Trophoblast cell (in vitro differentiated cells and primary cell): ENCODE measurements around the gene LHPP.

Source experiments
- DNase-seq, 2 donors: peaks; one replicate each; pipeline ENCODE4 v3.0.0-alpha.2; 2016
- H2AFZ ChIP-seq: 2 replicates; pipeline ENCODE4 v1.6.1; 2013; ENCODE audit warnings: low read length, moderate library complexity, mild to moderate bottlenecking; ENCODE audit not compliant: insufficient read depth, poor library complexity
- H2AK5ac ChIP-seq: 2 replicates; pipeline ENCODE4 v1.6.1; 2013; ENCODE audit warnings: mild to moderate bottlenecking, low read length
- H2BK120ac ChIP-seq: 2 replicates; pipeline ENCODE4 v1.6.1; 2013; ENCODE audit warnings: low read length, mild to moderate bottlenecking, moderate library complexity; ENCODE audit not compliant: insufficient read depth, poor library complexity
- H2BK12ac ChIP-seq: 2 replicates; pipeline ENCODE4 v1.6.1; 2013; ENCODE audit warnings: mild to moderate bottlenecking, low read length, moderate library complexity
- H2BK5ac ChIP-seq: 2 replicates; pipeline ENCODE4 v1.6.1; 2013; ENCODE audit warnings: low read length, low read depth, moderate library complexity, mild to moderate bottlenecking; ENCODE audit not compliant: poor library complexity
- H3K14ac ChIP-seq: 2 replicates; pipeline ENCODE4 v1.6.1; 2013; ENCODE audit warnings: mild to moderate bottlenecking, low read length
- H3K18ac ChIP-seq: 2 replicates; pipeline ENCODE4 v1.6.1; 2013; ENCODE audit warnings: mild to moderate bottlenecking, low read length
- H3K23ac ChIP-seq: 2 replicates; pipeline ENCODE4 v1.6.1; 2013; ENCODE audit warnings: low read length
- H3K27ac ChIP-seq: 2 replicates; pipeline ENCODE4 v1.5.1; 2013; ENCODE audit warnings: low read depth, mild to moderate bottlenecking, inconsistent platforms, low read length, moderate library complexity
- H3K27me3 ChIP-seq: 2 replicates; pipeline ENCODE4 v1.6.1; 2013; ENCODE audit warnings: inconsistent platforms, mild to moderate bottlenecking, low read length, moderate library complexity; ENCODE audit not compliant: insufficient read depth
- H3K36me3 ChIP-seq, 2 experiments: 1 replicate in 1 of 2; 2 replicates in 1 of 2; pipeline ENCODE4 v1.6.1; 2013; ENCODE audit warnings: low read length in 2 of 2, mild to moderate bottlenecking in 2 of 2, moderate library complexity in 1 of 2; ENCODE audit not compliant: insufficient read depth in 2 of 2, control insufficient read depth in 1 of 2
- H3K4ac ChIP-seq: 2 replicates; pipeline ENCODE4 v1.6.1; 2013; ENCODE audit warnings: low read depth, mild to moderate bottlenecking, low read length, moderate library complexity
- H3K4me1 ChIP-seq, 2 experiments: 1 replicate in 1 of 2; 2 replicates in 1 of 2; pipeline ENCODE4 v1.6.1; 2013; ENCODE audit warnings: low read length in 2 of 2, mild to moderate bottlenecking in 2 of 2, moderate library complexity in 1 of 2; ENCODE audit not compliant: insufficient read depth in 2 of 2, control insufficient read depth in 1 of 2
- H3K4me2 ChIP-seq: 2 replicates; pipeline ENCODE4 v1.6.1; 2013; ENCODE audit warnings: inconsistent platforms, mild to moderate bottlenecking, low read length, moderate library complexity
- H3K4me3 ChIP-seq: 2 replicates; pipeline ENCODE4 v1.5.1; 2013; ENCODE audit warnings: mild to moderate bottlenecking, low read depth, low read length, inconsistent platforms
- H3K79me1 ChIP-seq: one replicate; pipeline ENCODE4 v1.6.1; 2013; ENCODE audit warnings: low read length
- H3K79me2 ChIP-seq: 2 replicates; pipeline ENCODE4 v1.6.1; 2013; ENCODE audit warnings: low read length, mild to moderate bottlenecking; ENCODE audit not compliant: control insufficient read depth, insufficient read depth, poor library complexity
- H3K9ac ChIP-seq: 2 replicates; pipeline ENCODE4 v1.6.1; 2013; ENCODE audit warnings: mild to moderate bottlenecking, low read length
- H3K9me3 ChIP-seq: 2 replicates; pipeline ENCODE4 v1.6.1; 2013; ENCODE audit warnings: low read depth, mild to moderate bottlenecking, control low read depth, inconsistent platforms, low read length; ENCODE audit not compliant: insufficient read depth
- H4K12ac ChIP-seq: 2 replicates; pipeline ENCODE4 v1.6.1; 2013; ENCODE audit warnings: low read depth, mild to moderate bottlenecking, low read length, moderate library complexity
- H4K8ac ChIP-seq: 2 replicates; pipeline ENCODE4 v1.6.1; 2013; ENCODE audit warnings: low read depth, mild to moderate bottlenecking, low read length, moderate library complexity
- H4K91ac ChIP-seq: one replicate; pipeline ENCODE4 v1.6.1; 2013; ENCODE audit warnings: low read depth, mild to moderate bottlenecking, low read length, moderate library complexity
- WGBS: extraction: QIAGEN DNeasy Blood & Tissue Kit; methylation state at CpG from one replicate; pipeline ENCODE4 v1.1.7; 2013; ENCODE audit warnings: missing lambda C conversion rate; ENCODE audit not compliant: insufficient read length, insufficient coverage; ENCODE audit errors: extremely low coverage; 5-methylcytosine and 5-hydroxymethylcytosine counted together

LHPP gene

GRCh38 chr10:124551097-124551496 is 89.5 kb downstream of the LHPP start:
- Histone ChIP-seq H2AK5ac (no peak overlapping the region), H3K4me1 (peaks cover 0 to 3% of the 10 kb centered on the region in 2 experiments), H3K4me2 (no peak overlapping the region), H2AFZ (no peak overlapping the region), H3K9ac (no peak overlapping the region), H3K4ac (no peak overlapping the region), H3K4me3 (no peak overlapping the region), H3K79me2 (no peaks in the 10 kb centered on the region), H2BK12ac (no peak overlapping the region), H2BK5ac (no peak overlapping the region), H4K12ac (no peak overlapping the region), H3K27ac (no peak overlapping the region), H4K91ac (no peak overlapping the region), H4K8ac (no peak overlapping the region), H3K23ac (no peak overlapping the region), H3K27me3 (no peaks in the 10 kb centered on the region), H2BK120ac (no peak overlapping the region), H3K36me3 (no peaks in the 10 kb centered on the region), H3K79me1 (no peaks in the 10 kb centered on the region), H3K18ac (no peak overlapping the region), H3K14ac (no peak overlapping the region), H3K9me3 (peaks cover 5% of the 10 kb centered on the region)
- no CpG with 5 or more reads among the region's 9 CpGs for WGBS
- DNase-seq: no peak

- Histone ChIP-seq H2AFZ (no peak overlapping the region), H3K27ac (no peak overlapping the region), H2BK120ac (no peak overlapping the region), H2AK5ac (no peak overlapping the region), H3K9me3 (peaks cover 5% of the 10 kb centered on the region), H2BK12ac (no peak overlapping the region), H4K8ac (no peak overlapping the region), H3K14ac (no peak overlapping the region), H3K4ac (no peak overlapping the region), H3K18ac (no peak overlapping the region), H3K79me1 (no peaks in the 10 kb centered on the region), H3K79me2 (no peaks in the 10 kb centered on the region), H2BK5ac (no peak overlapping the region), H3K27me3 (no peaks in the 10 kb centered on the region), H3K36me3 (no peaks in the 10 kb centered on the region), H4K91ac (no peak overlapping the region), H3K4me2 (no peak overlapping the region), H4K12ac (no peak overlapping the region), H3K4me3 (no peak overlapping the region), H3K4me1 (peaks cover 0 to 3% of the 10 kb centered on the region in 2 experiments), H3K9ac (no peak overlapping the region), H3K23ac (no peak overlapping the region)
- WGBS: no CpG with 5 or more reads among the region's 11 CpGs
- no peak for DNase-seq
These were observed 90.1 kb downstream of the LHPP start for GRCh38 chr10:124551755-124552154.

DNA sequence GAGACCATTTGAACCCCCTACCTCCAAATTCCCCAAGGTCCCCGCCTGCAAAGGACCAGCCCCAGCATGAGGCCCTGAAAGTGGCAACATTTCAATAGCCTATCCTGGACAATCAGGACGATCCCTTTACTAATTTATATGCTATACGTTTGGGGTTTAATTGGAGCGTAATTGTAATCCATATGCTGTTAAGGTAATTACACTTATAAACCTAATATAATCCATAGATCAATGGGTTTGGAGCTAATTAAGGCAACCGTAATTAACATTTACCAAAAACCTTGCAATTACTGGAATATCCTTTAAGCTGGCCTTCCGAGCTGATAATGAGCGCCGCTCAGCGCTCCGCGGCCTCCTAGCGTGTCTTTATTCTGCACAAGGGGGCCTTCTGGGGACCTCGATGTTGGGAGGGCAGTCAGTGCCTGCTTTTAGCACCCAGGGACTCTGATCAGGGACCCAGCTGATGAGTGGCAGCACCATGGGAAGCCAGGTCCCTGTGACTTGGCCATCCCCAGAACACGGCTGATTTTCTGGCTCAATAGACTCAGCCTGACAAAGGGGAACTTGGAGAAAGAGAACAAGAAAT is 91.2 kb downstream of the LHPP start:
- no peak overlapping the region for H3K27ac ChIP-seq
- no peaks in the 10 kb centered on the region for H3K27me3 ChIP-seq
- WGBS: no CpG with 5 or more reads among the region's 14 CpGs
- no peak overlapping the region for H2BK12ac ChIP-seq
- DNase-seq: no peak
- no peak overlapping the region for H3K4me3 ChIP-seq
- H3K18ac ChIP-seq: no peak overlapping the region
- H2AFZ ChIP-seq: no peak overlapping the region
- no peaks in the 10 kb centered on the region for H3K79me1 ChIP-seq
- no peak overlapping the region for H2BK120ac ChIP-seq
- H3K4me1 ChIP-seq: no peaks in the 10 kb centered on the region
- H2BK5ac ChIP-seq: no peak overlapping the region
- no peak overlapping the region for H3K4ac ChIP-seq
- H3K23ac ChIP-seq: no peak overlapping the region
- H2AK5ac ChIP-seq: no peak overlapping the region
- no peak overlapping the region for H4K12ac ChIP-seq
- peaks cover 6% of the 10 kb centered on the region for H3K9me3 ChIP-seq
- H3K14ac ChIP-seq: no peak overlapping the region
- no peak overlapping the region for H3K4me2 ChIP-seq
- H3K79me2 ChIP-seq: no peaks in the 10 kb centered on the region
- no peak overlapping the region for H4K8ac ChIP-seq
- H4K91ac ChIP-seq: no peak overlapping the region
- no peak overlapping the region for H3K9ac ChIP-seq
- H3K36me3 ChIP-seq: no peaks in the 10 kb centered on the region

DNA sequence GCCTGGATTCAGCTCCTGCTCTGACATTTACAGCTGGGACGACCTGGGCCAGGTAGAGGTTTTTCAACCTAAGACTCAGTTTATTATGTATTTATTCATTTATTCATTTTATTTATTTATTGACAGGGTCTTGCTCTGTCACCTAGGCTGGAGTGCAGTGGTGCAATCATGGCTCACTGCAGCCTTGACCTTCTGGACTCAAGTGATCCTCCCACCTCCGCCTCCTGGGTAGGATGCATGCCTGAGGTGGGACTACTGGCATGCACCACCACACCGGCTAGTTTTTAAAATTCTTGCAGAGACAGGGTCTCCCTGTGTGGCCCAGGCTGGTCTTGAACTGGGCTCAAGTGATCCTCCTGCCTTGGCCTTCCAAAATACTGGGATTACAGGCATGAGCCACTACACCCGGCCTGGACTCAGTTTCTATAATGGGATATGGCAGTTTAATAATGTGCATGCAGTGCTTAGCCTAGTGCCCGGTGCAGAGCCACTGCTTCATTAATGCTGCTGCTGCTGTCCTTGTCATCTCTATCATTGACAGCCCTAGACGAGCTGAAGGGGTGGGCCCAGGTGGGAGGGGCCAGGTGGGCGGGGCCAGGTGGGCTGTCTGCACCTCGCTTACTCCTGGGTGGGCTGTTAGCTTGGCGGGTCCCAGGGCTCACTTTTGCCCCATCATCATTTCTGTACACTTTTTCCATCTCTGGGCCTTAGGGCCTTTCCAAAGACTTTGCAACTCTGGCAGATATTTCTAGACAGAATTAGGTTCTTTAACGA is 92.6 kb downstream of the LHPP start:
- Histone ChIP-seq H2BK5ac (no peak overlapping the region), H3K27ac (no peak overlapping the region)

More for the DNA sequence above, 92.6 kb downstream of the LHPP start:
- Histone ChIP-seq H3K9me3 (peaks cover 6% of the 10 kb centered on the region), H3K27me3 (no peaks in the 10 kb centered on the region), H3K9ac (no peak overlapping the region), H2BK12ac (no peak overlapping the region), H3K18ac (no peak overlapping the region), H3K4me1 (no peaks in the 10 kb centered on the region), H3K23ac (no peak overlapping the region), H2AFZ (no peak overlapping the region), H3K4me2 (no peak overlapping the region), H3K79me1 (no peaks in the 10 kb centered on the region), H3K4ac (no peak overlapping the region), H2BK120ac (no peak overlapping the region), H4K91ac (no peak overlapping the region), H3K14ac (no peak overlapping the region), H3K4me3 (no peak overlapping the region), H2AK5ac (no peak overlapping the region), H4K8ac (no peak overlapping the region), H3K36me3 (no peaks in the 10 kb centered on the region), H4K12ac (no peak overlapping the region), H3K79me2 (no peaks in the 10 kb centered on the region)
- WGBS: no CpG with 5 or more reads among the region's 10 CpGs
- no peak for DNase-seq
